HCT116 (cell line): ENCODE measurements around the gene IL18R1. TPM values are rescaled to one million over a fixed set of nuclear protein-coding genes. Genes with fewer than 3 reads are reported as not detected.

Source experiments
- ATAC-seq: fragments of 200-7000 bp; cut with Tn5 transposase; 2 replicates; pipeline ENCODE4 v1.9.1; 2020; ENCODE audit warnings: mild to moderate bottlenecking, moderate library complexity
- BruUV-seq: library from RNA; stranded (reverse); fragments of 400-500 nt; replicated peaks from 2 replicates; lab custom pipeline; 2021; lab: Mats Ljungman, UMichigan
- CTCF ChIA-PET: fragments of 300-600 bp; sonication (Branson Sonifier 250); formaldehyde crosslinking; loops from one replicate; lab custom pipeline; 2021; ENCODE audit warnings: antibody characterized with exemption; lab: Charles Lee
- POLR2A ChIA-PET: fragments of 300-600, 350-600 bp; sonication (Branson Sonifier 250); formaldehyde crosslinking; loops from one replicate; lab custom pipeline; 2021; ENCODE audit warnings: antibody characterized with exemption; lab: Charles Lee
- RAD21 ChIA-PET, 2 experiments: fragments of 300-600 bp; sonication (Branson Sonifier 250); formaldehyde crosslinking; loops; one replicate each; lab custom pipeline; 2023; ENCODE audit warnings: low total read pairs in 2 of 2; ENCODE audit not compliant: uncharacterized antibody in 2 of 2, unreplicated experiment in 2 of 2, low non-redundant PET in 1 of 2; lab: Charles Lee
- DNase-seq: peaks from one replicate; pipeline ENCODE4 v3.0.0-alpha.2; 2010; ENCODE audit warnings: low read depth, low spot score
- H2AFZ ChIP-seq: fragments of 200-600 bp; shearing (Covaris generic), sonication (generic); 2 replicates; pipeline ENCODE4 v1.6.1; 2017; ENCODE audit warnings: low read depth, mixed run types, mixed read lengths, antibody characterized with exemption, low read length; ENCODE audit not compliant: poor library complexity, severe bottlenecking
- H3K27ac ChIP-seq: 2 replicates; pipeline ENCODE4 v1.5.1; 2012; ENCODE audit warnings: low read depth, low read length
- H3K27me3 ChIP-seq: fragments of 200-600 bp; sonication (generic); 2 replicates; pipeline ENCODE4 v1.6.1; 2016; ENCODE audit warnings: mixed run types, low read length, mixed read lengths; ENCODE audit not compliant: insufficient read depth
- H3K36me3 ChIP-seq, 2 experiments: fragments of 200-500 bp in 1 of 2; fragments of 200-600 bp in 1 of 2; sonication (Bioruptor generic) in 1 of 2; sonication (generic) in 1 of 2; 2 replicates each; pipeline versions ENCODE4 v1.5.1 to v1.6.1; 2014 to 2016; ENCODE audit warnings: low read length in 2 of 2, inconsistent platforms in 1 of 2, mixed read lengths in 1 of 2, mixed run types in 1 of 2; ENCODE audit not compliant: insufficient read depth in 2 of 2, control insufficient read depth in 1 of 2
- H3K4me1 ChIP-seq, 2 experiments: fragments of 200-600 bp in 1 of 2; sonication (generic) in 1 of 2; 2 replicates each; pipeline versions ENCODE4 v1.5.1 to v1.6.1; 2012 to 2017; ENCODE audit warnings: low read length in 2 of 2, inconsistent platforms in 1 of 2, mild to moderate bottlenecking in 1 of 2, mixed read lengths in 1 of 2, mixed run types in 1 of 2, moderate library complexity in 1 of 2; ENCODE audit not compliant: insufficient read depth in 2 of 2, control insufficient read depth in 1 of 2
- H3K4me2 ChIP-seq: fragments of 200-600 bp; sonication (generic); 2 replicates; pipeline ENCODE4 v1.6.1; 2017; ENCODE audit warnings: mixed run types, low read length, mixed read lengths
- H3K4me3 ChIP-seq, 2 experiments: fragments of 200-600 bp in 1 of 2; sonication (generic) in 1 of 2; replicated peaks in 1 of 2; 2 replicates each; pipeline ENCODE4 v1.5.1; 2011 to 2016; ENCODE audit warnings: low read length in 2 of 2, control low read depth in 1 of 2, low read depth in 1 of 2, mild to moderate bottlenecking in 1 of 2, mixed read lengths in 1 of 2, mixed run types in 1 of 2
- H3K79me2 ChIP-seq: fragments of 200-600 bp; sonication (generic); 2 replicates; pipeline ENCODE4 v1.6.1; 2017; ENCODE audit warnings: mild to moderate bottlenecking, mixed run types, low read length, moderate library complexity, mixed read lengths; ENCODE audit not compliant: insufficient read depth
- H3K9ac ChIP-seq: fragments of 200-600 bp; sonication (generic); 2 replicates; pipeline ENCODE4 v1.6.1; 2016; ENCODE audit warnings: low read length, mixed read lengths
- H3K9me2 ChIP-seq: fragments of 200-600 bp; sonication (generic), shearing (Covaris generic); 2 replicates; pipeline ENCODE4 v1.6.1; 2017; ENCODE audit warnings: mixed run types, mild to moderate bottlenecking, moderate library complexity; ENCODE audit not compliant: insufficient read depth
- H3K9me3 ChIP-seq, 2 experiments: fragments of 200-500 bp in 1 of 2; fragments of 200-600 bp in 1 of 2; sonication (Bioruptor generic) in 1 of 2; sonication (generic) in 1 of 2; 2 replicates each; pipeline ENCODE4 v1.6.1; 2014 to 2017; ENCODE audit warnings: low read length in 2 of 2, mixed read lengths in 2 of 2, inconsistent platforms in 1 of 2, low read depth in 1 of 2, mild to moderate bottlenecking in 1 of 2, mixed run types in 1 of 2, moderate library complexity in 1 of 2; ENCODE audit not compliant: control insufficient read depth in 1 of 2, insufficient read depth in 1 of 2
- H4K20me1 ChIP-seq: fragments of 200-600 bp; sonication (generic), shearing (Covaris generic); 2 replicates; pipeline ENCODE4 v1.6.1; 2017; ENCODE audit warnings: mixed run types, mild to moderate bottlenecking, moderate library complexity; ENCODE audit not compliant: insufficient read depth
- CBX3 ChIP-seq: IDR thresholded peaks from 2 replicates; pipeline ENCODE4 v1.6.1; 2012; ENCODE audit warnings: low read depth
- CEBPB ChIP-seq: IDR thresholded peaks from 2 replicates; pipeline ENCODE4 v1.6.1; 2012; ENCODE audit warnings: low read depth
- CTCF ChIP-seq, 3 experiments: fragments of 200-600 bp in 1 of 3; sonication (generic) in 1 of 3; IDR thresholded peaks in 2 of 3; conservative IDR thresholded peaks in 1 of 3; 2 replicates each; pipeline ENCODE4 v1.5.1; 2012 to 2017; ENCODE audit warnings: low read depth in 2 of 3, low read length in 2 of 3, antibody characterized with exemption in 1 of 3, borderline replicate concordance in 1 of 3, control low read depth in 1 of 3, mild to moderate bottlenecking in 1 of 3, mixed read lengths in 1 of 3, mixed run types in 1 of 3, moderate library complexity in 1 of 3; ENCODE audit not compliant: insufficient read depth in 1 of 3
- FOSL1 ChIP-seq: IDR thresholded peaks from 2 replicates; pipeline ENCODE4 v1.6.1; 2012; ENCODE audit warnings: low read depth
- JUND ChIP-seq: IDR thresholded peaks from 2 replicates; pipeline ENCODE4 v1.6.1; 2012
- POLR2A ChIP-seq: IDR thresholded peaks from 2 replicates; pipeline ENCODE4 v1.7.0; 2011; ENCODE audit warnings: borderline replicate concordance; ENCODE audit not compliant: insufficient read depth, insufficient read length; ENCODE audit errors: extremely low read depth
- POLR2AphosphoS5 ChIP-seq: IDR thresholded peaks from 2 replicates; pipeline ENCODE4 v1.6.1; 2011; ENCODE audit warnings: mild to moderate bottlenecking, low read depth, low read length, moderate library complexity
- RAD21 ChIP-seq: IDR thresholded peaks from 2 replicates; pipeline ENCODE4 v1.6.1; 2012; ENCODE audit warnings: low read depth, mild to moderate bottlenecking
- SIN3A ChIP-seq: IDR thresholded peaks from 2 replicates; pipeline ENCODE4 v1.6.1; 2012; ENCODE audit warnings: low read depth
- YY1 ChIP-seq: IDR thresholded peaks from 2 replicates; pipeline ENCODE4 v1.6.1; 2011; ENCODE audit warnings: low read length, low read depth, moderate library complexity, mild to moderate bottlenecking; ENCODE audit not compliant: insufficient replicate concordance; ENCODE audit errors: extremely low read depth
- ZBTB33 ChIP-seq: IDR thresholded peaks from 2 replicates; pipeline ENCODE4 v1.6.1; 2011; ENCODE audit warnings: mild to moderate bottlenecking, low read length, moderate library complexity; ENCODE audit not compliant: insufficient replicate concordance; ENCODE audit errors: extremely low read depth
- intact Hi-C: fragments of 100-400 bp; cut with micrococcal nuclease; formaldehyde crosslinking; loops from 2 replicates; pipeline ENCODE4 v1.10.0; 2022
- total RNA-seq: library from RNA; stranded (reverse); gene quantifications from one replicate; pipeline ENCODE4 v1.2.1, GENCODE V29; 2021; ENCODE audit not compliant: unreplicated experiment

IL18R1 gene
- total RNA-seq, 1 experiment from 2014 or later: 1.5 TPM

GRCh38 chr2:102310964-102311640 lies 44.5 kb upstream of the IL18R1 start, which contains the start of gene IL1RL1:
TSS of gene IL1RL1 (plus strand) at chr2:102311563. CDS start at chr2:102338265, 26,702 bp downstream.
- CTCF ChIA-PET: interaction anchor here (1.7 kb wide), 1 partner anchor 9 kb away, joined by 10 read pairs; no protein-coding TSS in a partner anchor
- Histone ChIP-seq H3K9me2 (no peaks in the 10 kb centered on the region), H3K27me3 (no peaks in the 10 kb centered on the region), H3K36me3 (no peaks in the 10 kb centered on the region), H2AFZ (no peak within 1 kb of the TSS), H3K9me3 (no peaks in the 10 kb centered on the region), H4K20me1 (no peaks in the 10 kb centered on the region), H3K4me3 (no peak within 1 kb of the TSS), H3K9ac (no peak within 1 kb of the TSS), H3K79me2 (no peaks in the 10 kb centered on the region), H3K27ac (no peak within 1 kb of the TSS), H3K4me2 (no peak within 1 kb of the TSS), H3K4me1 (no peaks in the 10 kb centered on the region)
- no TSS peak for BruUV-seq
- TF ChIP-seq CTCF (IDR thresholded peaks at IDR 0.05 in 2 of 3, conservative IDR thresholded peaks at IDR 0.05 in 1 of 3; ENCODE audit: borderline replicate concordance in 1 of 3, insufficient read depth in 1 of 3, low read depth in 2 of 3, low read length in 2 of 3) (no peak), CEBPB (no peak), CBX3 (no peak), POLR2A (no peak), RAD21 (no peak)
- RAD21 ChIA-PET: no interaction called here
- POLR2A ChIA-PET: no interaction called here
- no peak for DNase-seq
- no peak for ATAC-seq
- intact Hi-C loops: no loop called here

- no peak for DNase-seq
- BruUV-seq: no TSS peak
- CTCF ChIA-PET: interaction anchor here (1.7 kb wide), 1 partner anchor 11 kb away, joined by 10 read pairs; no protein-coding TSS in a partner anchor
- Histone ChIP-seq H3K4me2 (no peak overlapping the region), H3K9me3 (no peaks in the 10 kb centered on the region), H3K27me3 (no peaks in the 10 kb centered on the region), H3K4me3 (no peak overlapping the region), H3K27ac (no peak overlapping the region), H3K36me3 (no peaks in the 10 kb centered on the region), H3K79me2 (no peaks in the 10 kb centered on the region), H2AFZ (no peak overlapping the region), H3K4me1 (no peaks in the 10 kb centered on the region), H3K9ac (no peak overlapping the region), H4K20me1 (no peaks in the 10 kb centered on the region)
- POLR2A ChIA-PET: no interaction called here
- ATAC-seq: no peak
- RAD21 ChIA-PET: no interaction called here
- intact Hi-C loops: no loop called here
- TF ChIP-seq FOSL1: no peak
- no peak for TF ChIP-seq SIN3A
- TF ChIP-seq ZBTB33: no peak
- TF ChIP-seq JUND: no peak
- no peak for TF ChIP-seq POLR2AphosphoS5
- no peak for TF ChIP-seq RAD21
- TF ChIP-seq YY1: no peak
- TF ChIP-seq, all 23 proteins: peak for 0
- H3K9me2 ChIP-seq: no peaks in the 10 kb centered on the region
Observed at GRCh38 chr2:102313025-102313424, 42.6 kb upstream of the IL18R1 start.
